Hepatic stellate cell (primary cell): Measurements from ENCODE around the gene SLC4A1AP.
A peak's percentile ranks its signal among the peaks of the same experiment; 100 is the strongest.

Source experiments
- DNase-seq: peaks from one replicate; pipeline ENCODE4 v3.0.0; 2011; ENCODE audit warnings: low spot score

Gene SLC4A1AP

DNA sequence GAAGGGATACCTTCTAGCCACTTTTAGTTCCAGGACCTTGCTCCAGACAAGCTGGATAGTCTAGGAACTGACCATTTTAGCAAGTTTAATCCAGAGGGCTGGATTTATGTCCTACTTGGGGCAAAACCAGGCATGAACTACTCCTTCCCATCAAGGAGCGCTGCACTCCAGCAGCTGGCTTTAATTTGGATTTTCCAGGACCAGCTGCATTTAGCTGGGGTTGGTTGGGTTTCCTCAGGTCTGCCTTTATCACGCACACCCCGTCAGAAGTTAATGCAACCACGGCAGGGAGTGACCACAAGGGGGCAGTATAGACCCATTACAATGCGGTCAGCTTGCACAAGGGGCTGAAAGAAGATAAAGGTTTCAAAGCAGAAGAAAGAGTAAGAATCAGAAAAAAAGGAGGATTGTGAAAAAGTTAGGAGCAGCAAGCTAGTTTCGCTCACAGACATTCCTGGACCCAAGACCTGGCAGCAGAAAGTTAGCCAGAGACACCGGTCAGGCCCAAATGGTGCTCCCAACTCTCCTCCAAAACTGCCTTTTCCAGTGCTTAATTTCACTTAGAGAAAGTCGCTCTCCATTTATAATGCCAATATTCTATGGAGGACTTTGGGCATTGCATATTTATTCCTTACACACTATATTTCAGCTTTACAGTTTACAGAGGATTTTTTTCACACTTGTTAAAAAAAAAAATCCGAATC, 40.1 kb downstream of the SLC4A1AP start:
- DNase-seq, result peak; percentile 80

DNA sequence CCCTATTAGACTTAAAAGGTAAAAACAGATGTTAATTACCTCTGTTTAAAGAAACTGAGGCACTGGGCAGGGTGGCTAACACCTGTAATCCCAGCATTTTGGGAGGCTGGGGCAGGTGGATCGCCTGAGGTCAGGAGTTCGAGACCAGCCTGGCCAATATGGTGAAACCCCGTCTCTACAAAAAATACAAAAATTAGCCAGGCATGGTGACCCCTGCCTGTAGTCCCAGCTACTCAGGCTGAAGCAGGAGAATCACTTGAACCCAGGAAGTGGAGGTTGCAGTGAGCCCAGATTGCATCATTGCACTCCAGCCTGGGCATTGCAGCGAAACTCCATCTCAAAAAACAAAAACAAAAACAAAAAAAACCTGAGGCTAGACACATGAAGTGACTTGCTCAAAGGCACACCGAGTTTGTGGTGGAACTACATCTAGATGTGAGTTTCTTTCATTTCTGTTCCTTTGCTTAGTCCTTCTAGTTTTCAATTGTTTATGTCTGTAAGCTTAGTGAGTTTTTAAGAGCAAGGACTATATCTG, 40.7 kb downstream of the SLC4A1AP start:
- no peak for DNase-seq

DNA sequence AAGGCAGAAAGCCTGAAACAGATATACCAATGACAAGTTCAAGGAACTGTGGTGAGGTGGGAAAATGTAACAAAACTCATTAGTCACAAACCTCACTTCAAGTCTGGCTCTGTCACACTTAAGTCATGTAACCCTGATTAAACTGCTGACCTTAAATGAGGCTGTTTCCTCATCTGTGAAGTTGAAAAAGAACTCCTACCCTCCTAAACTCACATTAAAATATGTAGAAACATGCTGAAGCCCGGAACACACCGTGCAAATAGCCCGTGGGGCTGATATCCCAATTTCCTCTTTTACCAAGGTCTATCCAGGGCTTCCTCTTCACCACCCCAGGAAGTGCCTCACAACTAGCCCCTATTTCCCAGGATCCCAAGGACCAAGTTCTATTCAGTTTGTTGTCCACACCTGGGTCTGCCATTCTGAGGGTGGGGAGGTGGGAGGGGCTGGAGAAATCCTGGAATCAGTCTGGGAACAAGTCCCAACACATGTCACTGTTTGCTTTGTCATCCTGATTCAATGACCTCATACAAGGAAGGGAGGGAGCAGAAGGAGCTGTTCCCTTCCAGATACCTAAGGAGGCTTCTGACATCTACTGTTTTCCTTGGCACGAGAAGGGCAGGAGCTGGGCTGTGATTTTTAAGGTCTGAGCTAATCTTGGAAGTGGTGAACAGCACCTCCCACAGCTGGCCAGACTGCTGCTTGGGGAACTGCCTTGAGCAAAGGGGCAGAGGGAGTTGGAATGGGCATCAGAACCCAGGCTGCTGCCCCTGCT, 42.3 kb downstream of the SLC4A1AP start:
- peak; percentile 81 for DNase-seq

DNA sequence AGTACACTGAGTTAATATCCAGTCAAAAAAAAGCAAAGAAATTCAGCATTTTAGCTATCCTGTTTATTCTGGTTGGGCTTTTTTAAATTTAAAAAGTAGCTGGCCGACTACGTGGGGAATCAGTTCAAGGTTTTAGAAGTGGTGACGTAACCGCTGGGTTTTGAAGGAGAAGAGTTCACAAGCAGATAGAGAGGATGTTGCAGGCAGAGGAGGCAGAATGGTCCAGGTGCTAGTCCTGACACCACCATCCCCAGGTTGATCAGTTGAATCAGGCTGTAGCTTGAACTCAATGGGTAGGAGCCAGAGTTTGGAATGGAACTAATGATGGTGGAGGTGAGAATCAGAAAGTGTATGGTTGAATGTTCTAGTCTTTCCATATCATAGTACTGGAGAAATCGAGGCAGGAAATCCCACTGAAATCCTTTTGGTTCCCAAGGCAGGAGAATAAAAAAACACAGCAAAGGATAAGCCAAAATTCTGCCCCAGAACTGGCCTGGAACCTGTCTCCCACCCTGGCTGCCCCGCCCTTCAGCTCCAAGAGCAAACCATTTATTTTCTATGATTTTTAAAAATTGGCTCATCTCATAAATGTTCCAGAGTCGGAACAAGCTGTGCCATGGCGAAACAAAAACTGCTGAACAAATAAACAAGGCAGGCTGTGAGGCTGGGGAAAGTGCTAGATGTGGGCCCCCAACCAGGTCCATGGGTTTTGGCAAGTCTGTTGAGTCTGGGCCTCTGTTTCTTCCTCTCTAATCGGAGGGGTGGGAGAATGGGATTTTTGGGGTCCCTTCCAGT, 44.0 kb downstream of the SLC4A1AP start:
- no peak for DNase-seq

DNA sequence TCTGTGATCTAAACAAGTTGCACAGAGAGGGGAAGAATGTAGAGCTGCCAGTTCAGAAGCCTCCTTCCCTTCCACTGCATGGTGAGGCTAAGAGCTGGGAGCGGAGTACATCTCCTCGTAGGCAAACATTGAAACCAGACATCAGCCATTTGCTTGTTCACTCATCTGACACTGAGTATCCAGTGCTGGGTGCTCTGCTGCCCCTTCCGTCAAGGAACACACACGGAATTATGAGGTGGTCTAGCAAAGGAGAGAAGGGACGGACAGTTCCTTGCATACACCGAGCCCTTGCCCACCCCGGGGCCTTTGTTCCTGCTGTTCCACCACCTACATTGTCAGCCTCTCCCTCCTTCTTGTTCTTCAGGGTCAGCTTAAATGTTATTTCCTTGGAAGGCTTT, 44.6 kb downstream of the SLC4A1AP start:
- no peak for DNase-seq

DNA sequence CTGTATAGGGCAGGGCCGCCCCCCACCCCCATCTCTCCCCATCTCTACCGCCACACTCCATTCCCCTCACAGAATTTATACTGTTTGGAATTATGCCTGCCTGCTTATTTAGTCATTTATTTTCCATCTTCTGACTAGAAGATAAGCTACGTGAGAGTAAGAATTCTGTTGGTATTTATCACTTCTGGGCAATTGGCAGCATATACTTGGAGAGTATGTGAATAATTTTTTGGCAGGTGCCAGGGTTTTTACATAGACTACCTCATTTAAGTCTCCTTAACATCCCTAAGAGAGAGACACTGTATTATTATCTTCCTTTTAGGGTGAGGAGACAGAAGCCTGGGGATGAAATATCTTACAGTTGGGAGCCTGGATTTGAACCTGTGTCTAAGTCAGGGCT, 45.0 kb downstream of the SLC4A1AP start:
- DNase-seq, result no peak

DNA sequence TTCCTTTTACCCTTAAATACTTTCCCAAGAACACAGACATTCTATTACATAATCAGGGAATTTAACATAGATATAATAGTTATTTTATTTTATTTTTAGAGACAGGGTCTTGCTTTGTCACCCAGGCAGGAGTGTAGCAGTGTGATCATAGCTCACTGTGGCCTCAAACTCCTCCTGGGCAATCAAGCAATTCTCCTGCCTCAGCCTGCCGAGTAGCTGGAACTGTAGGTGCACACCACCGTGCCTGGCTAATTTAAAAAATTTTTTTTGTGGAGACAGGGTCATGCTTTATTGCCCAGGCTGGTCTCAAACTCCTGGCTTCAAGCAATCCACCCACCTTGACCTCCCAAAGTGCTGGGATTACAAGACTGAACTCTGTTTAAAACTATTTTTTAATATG, 45.6 kb downstream of the SLC4A1AP start:
- no peak for DNase-seq

DNA sequence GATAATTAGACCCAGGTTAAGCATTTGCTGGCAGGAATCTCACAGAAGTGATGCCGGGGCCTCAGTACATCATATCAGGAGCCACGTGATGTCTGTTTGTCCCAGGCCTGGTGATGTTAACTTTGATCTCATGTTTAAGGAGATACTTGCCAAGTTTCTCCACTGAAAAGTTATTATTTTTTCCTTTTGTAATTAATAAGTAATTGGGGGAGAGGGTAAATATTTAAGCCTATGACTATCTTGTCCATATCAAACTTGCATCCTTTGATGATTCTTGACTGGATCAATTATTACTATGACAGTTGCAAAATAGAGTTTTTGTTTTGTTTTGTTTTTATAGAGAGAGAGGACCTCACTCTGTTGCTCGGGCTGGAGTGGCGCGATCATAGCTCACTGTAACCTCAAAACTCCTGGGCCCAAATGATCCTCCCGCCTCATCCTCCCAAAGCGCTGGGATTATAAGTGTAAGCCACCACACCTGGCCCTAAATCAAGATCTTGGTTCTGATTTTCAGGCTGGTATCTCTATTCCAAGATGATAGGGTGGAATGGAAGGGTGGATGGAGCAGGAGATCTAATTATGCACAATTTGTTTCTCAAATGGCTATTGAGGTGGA, 46.4 kb downstream of the SLC4A1AP start:
- no peak for DNase-seq

DNA sequence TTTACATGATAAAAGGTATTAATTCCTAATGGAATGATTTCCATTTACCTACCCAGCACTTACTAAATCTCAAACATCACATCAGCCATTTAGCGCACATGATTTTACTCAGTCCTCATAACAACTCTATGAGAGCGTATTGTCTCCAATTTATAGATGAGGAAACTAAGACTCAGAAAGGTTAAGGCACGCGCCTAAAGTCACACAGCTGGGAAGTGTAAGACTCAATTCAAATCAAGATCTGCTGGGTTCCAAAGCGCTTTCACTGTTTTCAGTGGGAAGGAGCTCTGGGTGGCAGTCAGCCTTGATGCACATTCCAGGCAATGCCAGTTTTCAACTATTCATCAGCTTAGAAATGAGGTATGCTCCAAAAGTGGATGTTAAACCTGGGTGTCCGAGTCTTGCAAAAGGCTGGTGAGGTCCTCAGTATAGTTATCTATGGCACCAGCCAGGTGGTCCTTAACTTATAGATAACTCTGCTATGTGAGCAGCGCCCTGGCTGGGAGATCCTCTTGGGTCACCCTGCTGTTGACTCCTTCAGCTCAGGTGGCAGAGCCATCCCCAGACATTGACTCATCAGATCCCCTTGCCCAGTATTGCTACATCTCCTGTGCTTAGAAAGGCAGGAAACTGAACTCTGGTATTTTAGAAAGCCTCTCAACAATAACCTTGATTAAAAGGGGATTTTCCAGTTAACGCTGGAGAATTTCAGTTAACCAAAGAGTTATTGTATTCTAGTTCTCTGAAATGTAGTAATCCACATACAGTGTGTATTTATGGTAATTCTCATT, 47.1 kb downstream of the SLC4A1AP start:
- DNase-seq, result no peak

DNA sequence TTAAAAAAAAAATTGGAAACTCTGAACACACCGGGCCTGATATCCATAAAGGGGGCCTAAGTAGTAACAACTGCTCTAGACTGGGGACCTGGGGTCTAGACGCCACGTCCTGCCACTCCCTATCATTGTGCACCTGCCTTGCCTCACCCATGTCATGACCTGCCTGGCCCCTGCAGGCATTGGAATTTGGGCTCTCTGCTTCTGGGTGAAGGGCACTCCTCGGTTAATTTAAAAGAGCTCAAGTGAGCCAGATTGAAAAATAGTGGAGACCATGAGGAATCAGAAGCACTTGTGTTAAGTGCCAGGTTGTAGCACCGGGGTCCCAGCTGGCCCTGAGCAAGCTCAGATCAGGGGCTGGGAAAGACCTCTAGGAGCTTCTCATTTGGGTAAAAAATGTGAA, 48.1 kb downstream of the SLC4A1AP start:
- DNase-seq, result no peak

DNA sequence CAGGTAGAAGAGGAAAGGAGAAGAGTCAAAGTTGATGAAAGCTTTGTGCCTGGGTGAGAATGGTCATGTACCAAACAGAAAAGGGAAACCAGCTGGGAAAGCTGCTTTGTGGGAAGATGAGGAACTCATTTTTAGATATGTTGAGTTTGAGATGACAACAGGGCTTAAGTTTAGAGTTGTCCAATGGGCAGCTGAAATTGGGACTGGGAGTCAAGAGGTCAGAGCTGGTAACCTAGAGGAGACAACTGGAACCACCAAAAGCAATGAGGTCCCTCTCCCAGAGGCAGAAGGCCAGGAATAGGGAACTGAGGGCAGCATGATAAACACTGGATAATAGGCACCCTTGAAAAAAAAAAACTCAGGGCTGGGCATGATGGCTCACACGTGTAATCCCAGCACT, 48.8 kb downstream of the SLC4A1AP start:
- DNase-seq, result no peak

DNA sequence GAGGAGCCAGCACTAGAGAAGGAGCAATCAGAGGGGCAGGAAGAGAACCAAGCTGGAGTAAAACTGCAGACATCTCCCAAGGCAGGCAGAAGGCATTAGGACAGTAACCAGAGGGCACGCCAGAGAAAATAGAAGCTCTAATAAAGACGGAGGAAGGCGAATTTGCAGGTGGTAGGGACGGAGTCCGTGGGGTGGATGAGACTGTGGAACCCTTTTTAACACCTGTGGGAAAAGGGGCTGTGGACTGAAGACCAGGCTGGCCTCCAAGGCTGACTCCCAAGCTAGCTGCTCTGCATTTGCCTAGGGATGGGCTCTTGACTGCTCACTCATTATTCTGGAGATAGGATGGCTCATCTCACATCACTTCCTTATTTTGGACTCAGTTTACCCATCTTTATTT, 49.5 kb downstream of the SLC4A1AP start:
- DNase-seq, result no peak

DNA sequence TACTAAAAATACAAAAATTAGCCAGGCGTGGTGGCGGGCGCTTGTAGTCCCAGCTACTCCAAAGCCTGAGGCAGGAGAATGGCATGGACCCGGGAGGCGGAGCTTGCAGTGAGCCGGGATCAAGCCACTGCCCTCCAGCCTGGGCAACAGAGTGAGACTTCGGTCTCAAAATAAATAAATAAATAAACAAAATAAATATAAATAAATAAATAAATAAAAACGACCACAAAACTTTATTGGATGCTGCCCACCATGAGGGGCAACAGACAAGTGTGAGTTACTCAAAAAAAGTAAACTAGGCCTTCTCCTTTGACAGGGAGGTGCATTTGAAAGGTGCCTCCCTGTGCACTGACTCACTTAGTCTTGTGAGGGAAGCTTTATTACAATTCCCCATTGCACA, 50.4 kb downstream of the SLC4A1AP start:
- no peak for DNase-seq

DNA sequence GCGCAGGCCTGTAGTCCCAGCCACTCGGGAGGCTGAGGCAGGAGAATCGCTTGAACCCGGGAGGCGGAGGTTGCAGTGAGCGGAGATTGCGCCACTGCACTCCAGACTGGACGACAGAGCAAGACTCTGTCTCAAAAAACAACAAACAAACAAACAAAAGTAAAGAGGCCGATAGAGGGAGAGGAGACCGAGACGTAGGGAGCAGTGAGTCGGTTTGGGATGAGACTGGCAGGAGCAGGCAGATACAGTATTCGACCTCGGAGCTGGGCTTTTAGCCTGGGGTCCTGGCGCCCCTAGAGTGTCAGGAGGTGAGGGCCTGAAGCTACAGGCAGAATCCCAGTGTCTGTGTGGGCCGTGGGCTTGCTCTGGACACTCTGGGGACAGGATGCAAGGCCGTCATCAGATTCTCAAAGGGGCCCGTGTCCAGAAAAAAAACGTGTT, 51.2 kb downstream of the SLC4A1AP start:
- DNase-seq, result no peak

DNA sequence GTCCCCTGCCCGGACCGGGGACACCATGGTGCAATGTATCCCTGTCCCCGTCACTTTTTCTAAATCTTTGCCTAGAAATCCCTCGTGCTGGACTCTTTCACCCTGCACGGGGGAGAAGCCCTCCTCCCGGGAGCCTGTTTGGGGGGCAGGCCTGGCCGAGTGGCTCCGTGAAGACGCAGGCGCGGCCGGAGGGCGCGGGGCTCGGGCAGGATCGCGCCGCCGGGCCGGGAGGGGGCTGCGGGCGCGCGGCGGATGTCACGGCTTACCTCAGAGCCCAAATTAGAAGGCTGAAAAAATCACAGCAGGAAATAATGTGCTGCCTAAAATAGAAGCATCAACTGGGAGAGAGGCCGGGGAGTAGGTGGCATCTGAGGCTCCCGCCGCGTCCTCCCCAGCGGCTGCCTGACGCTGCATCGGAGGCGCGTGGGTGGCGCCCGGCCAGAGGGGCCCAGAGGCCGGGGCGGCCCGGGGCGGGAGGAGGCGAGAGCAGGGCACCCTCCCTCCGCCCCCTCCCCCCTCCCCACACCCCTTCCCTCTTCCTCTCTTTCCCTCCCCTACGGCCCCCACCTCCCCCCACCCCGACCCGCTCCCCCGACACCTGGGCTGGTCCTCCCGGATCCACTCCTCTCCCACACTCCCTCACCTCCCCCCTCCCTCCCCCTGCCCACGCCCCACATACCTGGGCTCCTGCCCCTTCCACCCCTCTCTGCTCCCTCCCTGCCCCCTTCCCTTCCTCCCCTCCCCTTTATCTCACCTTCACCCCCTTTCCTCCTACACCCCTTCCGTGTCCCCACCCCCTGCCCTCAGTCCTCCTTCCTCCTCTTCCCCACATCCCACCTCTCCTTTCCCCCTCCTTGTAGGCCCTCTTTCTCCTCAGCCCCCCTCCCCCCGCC, 51.9 kb downstream of the SLC4A1AP start:
- peak; percentile 66 for DNase-seq

DNA sequence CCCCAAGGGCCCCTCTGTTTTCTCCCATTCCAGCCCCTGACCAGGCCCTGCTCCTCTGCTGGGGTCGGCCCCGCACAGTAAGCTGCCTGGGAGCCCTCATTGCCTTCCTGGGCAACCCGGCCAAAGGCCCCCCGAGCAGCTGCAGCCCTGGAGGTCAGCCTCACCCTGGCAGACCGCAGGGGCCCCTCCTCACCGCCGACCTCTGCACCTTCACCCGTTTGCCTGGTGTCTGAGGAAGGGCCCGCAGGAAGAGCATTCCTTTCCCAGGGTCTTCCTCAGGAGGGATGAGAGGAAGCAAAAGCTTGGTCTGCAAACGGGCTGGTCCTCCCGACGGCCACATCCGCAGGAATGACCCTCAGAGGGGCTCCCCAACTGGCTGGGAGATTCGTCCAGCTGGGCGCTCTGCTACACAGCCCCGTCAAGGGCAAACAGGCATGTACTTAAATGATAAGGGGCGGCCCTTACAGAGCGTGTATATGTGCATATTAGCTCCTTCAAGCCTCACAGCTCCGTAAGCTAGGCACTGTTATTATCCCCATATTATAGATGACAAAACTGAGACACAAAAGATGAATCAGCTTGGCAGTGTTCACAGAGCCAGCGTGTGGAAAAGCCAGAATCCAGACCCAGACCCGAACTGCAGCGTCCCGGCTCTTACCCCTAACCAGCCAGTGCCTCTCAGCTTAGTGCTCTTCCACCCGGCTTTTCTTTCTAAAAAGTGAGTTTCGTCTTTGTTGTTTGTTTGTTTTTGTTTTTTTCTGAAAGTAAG, 52.8 kb downstream of the SLC4A1AP start:
- no peak for DNase-seq

DNA sequence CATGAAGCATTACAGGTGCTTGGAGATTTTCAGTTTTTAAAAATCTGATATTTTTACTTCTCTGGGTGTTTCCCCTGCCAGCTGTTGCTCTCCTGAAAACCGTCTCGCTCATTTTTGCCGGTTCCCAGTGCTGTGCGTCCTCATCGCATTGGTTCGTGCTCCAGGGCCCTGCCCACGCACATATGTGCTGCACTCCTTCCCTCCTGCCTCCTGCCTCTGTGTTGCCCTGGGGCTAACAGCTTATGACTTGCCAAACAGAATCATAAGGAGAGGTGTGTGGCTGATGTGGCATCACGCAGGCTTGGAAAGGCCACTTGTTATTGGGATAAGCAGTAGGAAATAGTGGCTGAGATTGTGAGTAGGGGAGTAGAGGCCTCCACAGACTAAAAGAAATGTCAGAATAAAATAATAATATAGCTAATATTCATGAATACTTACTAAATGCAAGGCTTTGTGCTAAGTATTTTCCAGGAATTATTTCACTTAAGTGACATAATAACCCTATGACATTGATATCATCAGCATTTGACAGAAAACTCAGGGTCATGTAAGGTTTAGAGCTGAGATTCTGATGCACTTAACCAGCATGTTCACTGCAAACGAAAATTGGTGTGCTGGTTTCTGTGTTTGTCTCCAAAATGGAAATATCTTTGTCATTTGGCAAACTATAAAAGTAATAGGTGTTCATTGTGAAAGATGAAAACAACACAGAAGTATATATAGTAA, 53.5 kb downstream of the SLC4A1AP start:
- no peak for DNase-seq

DNA sequence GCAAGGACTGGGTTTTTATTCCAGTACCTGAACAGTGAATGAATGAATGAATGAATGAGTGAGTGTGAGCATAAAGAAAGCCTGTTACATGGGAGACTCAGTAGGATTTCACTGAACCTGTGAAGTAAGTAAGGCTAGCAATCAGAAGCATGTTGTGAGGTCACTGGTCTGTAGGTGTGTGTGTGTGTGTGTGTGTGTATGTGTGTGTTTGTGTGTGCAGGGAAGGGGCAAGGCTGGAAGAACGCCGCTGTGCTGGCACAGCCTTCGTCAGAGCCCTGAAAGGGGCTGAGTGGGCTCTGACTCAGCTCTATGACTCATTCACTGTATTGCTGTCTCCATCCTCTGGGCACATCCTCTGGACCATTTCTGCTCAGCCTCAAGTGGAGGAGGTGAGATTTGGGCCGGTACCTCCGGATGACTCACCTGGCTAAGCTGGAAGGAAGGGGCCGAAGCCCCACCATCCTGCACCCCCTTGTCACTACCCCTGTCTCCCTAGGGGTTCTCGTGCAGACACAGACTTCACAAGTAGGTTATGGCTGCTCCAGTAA, 56.4 kb downstream of the SLC4A1AP start:
- peak; percentile 93 for DNase-seq

DNA sequence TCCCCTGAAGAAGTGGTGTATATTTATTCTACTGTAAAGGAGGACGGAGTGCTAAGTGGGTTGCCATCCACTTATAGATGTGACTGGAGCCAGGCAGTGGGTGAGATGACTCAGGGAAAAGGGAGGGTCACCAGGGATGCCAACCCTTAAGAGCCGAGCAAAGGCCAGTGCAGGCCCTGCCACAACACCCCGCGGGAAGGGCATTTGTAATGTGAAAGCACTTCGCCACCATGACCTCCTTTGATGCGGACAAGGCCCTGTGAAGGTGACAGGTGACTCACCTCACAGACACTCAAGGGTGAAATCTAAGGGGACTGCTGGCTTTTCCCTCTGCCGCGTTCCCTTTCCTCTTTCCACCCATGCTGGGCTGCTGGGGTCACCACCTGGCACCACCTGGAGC, 57.6 kb downstream of the SLC4A1AP start:
- DNase-seq, result no peak
